ENCODE data around the gene DHFR.

- TF ChIP-seq POLR2A (IDR thresholded peaks at IDR 0.05; ENCODE audit: low read length) (no peak), EP300 (IDR thresholded peaks at IDR 0.05) (no peak), CTCF (IDR thresholded peaks at IDR 0.05) (no peak), SMC3 (IDR thresholded peaks at IDR 0.05) (no peak), MAZ (IDR thresholded peaks at IDR 0.05; ENCODE audit: borderline replicate concordance, low read depth, low read length) (no peak)
Measured at GRCh38 chr5:80654054-80654390, 761 bp downstream of the DHFR start.

All from A549 (cell line).